Endothelial cell of umbilical vein (primary cell): Measurements from ENCODE around the gene SLC38A4. TPM values are rescaled to one million over a fixed set of nuclear protein-coding genes. Genes with fewer than 3 reads are reported as not detected.

ENCODE experiments used
- BruUV-seq: library from RNA; stranded (reverse); fragments of 400-500 nt; replicated peaks from 2 replicates; lab custom pipeline; 2021; lab: Mats Ljungman, UMichigan
- CTCF ChIA-PET: fragments of 300-600, 350-600 bp; sonication (Branson Sonifier 250); formaldehyde crosslinking; loops from one replicate; lab custom pipeline; 2021; ENCODE audit warnings: antibody characterized with exemption, inconsistent platforms; lab: Charles Lee
- POLR2A ChIA-PET: fragments of 300-600, 350-600 bp; sonication (Branson Sonifier 250); formaldehyde crosslinking; loops from one replicate; lab custom pipeline; 2021; ENCODE audit warnings: antibody characterized with exemption, inconsistent platforms; lab: Charles Lee
- DNase-seq: peaks from one replicate; pipeline ENCODE4 v3.0.0-alpha.2; 2011; ENCODE audit warnings: low read depth, low spot score
- FAIRE-seq: peaks from 2 replicates; lab custom pipeline; 2011; peaks lifted over from hg19 to GRCh38; lab: Jason Lieb, UNC
- H2AFZ ChIP-seq: 2 replicates; pipeline ENCODE4 v1.6.0; 2012; ENCODE audit warnings: low read depth, low read length, control low read depth, inconsistent platforms
- H3K27ac ChIP-seq: 2 replicates; pipeline ENCODE4 v1.5.1; 2011; ENCODE audit warnings: low read depth, mild to moderate bottlenecking, control low read depth, low read length, moderate library complexity; ENCODE audit not compliant: insufficient read depth
- H3K27me3 ChIP-seq, 2 experiments: 2 replicates each; pipeline versions ENCODE4 v1.6.0 to v1.6.1; 2011; ENCODE audit warnings: low read length in 2 of 2, mixed read lengths in 1 of 2; ENCODE audit not compliant: control insufficient read depth in 2 of 2, insufficient read depth in 2 of 2
- H3K36me3 ChIP-seq, 2 experiments: 2 replicates in 1 of 2; 3 replicates in 1 of 2; pipeline ENCODE4 v1.5.1; 2011; ENCODE audit warnings: low read length in 2 of 2, mild to moderate bottlenecking in 1 of 2, moderate library complexity in 1 of 2; ENCODE audit not compliant: control insufficient read depth in 2 of 2, insufficient read depth in 2 of 2; ENCODE audit errors: extremely low read depth in 1 of 2
- H3K4me1 ChIP-seq: 3 replicates; pipeline ENCODE4 v1.5.1; 2011; ENCODE audit warnings: mild to moderate bottlenecking, low read length; ENCODE audit not compliant: control insufficient read depth, insufficient read depth; ENCODE audit errors: extremely low read depth
- H3K4me2 ChIP-seq: 2 replicates; pipeline ENCODE4 v1.6.1; 2011; ENCODE audit warnings: low read length, control low read depth, mixed read lengths; ENCODE audit not compliant: insufficient read depth
- H3K4me3 ChIP-seq, 3 experiments: fragments of 200-600 bp in 1 of 3; sonication (generic), shearing (Covaris generic) in 1 of 3; replicated peaks in 1 of 3; 2 replicates each; pipeline ENCODE4 v1.5.1; 2011 to 2016; ENCODE audit warnings: control low read depth in 3 of 3, low read length in 3 of 3, mild to moderate bottlenecking in 2 of 3, inconsistent platforms in 1 of 3, low read depth in 1 of 3, moderate library complexity in 1 of 3; ENCODE audit not compliant: insufficient read depth in 1 of 3
- H3K79me2 ChIP-seq: 2 replicates; pipeline ENCODE4 v1.6.0; 2012; ENCODE audit warnings: low read length, inconsistent platforms; ENCODE audit not compliant: control insufficient read depth, insufficient read depth
- H3K9ac ChIP-seq: replicated peaks from 2 replicates; pipeline ENCODE3; 2011; ENCODE audit warnings: low read length, control low read depth; ENCODE audit not compliant: insufficient read depth; ENCODE audit errors: extremely low read depth
- H3K9me1 ChIP-seq: replicated peaks from 3 replicates; pipeline ENCODE4 v1.6.0; 2011; ENCODE audit warnings: mild to moderate bottlenecking, low read length; ENCODE audit not compliant: control insufficient read depth, insufficient read depth; ENCODE audit errors: extremely low read depth
- H3K9me3 ChIP-seq: replicated peaks from 2 replicates; pipeline ENCODE4 v1.5.1; 2012; ENCODE audit warnings: low read length, inconsistent platforms; ENCODE audit not compliant: control insufficient read depth, insufficient read depth
- H4K20me1 ChIP-seq: replicated peaks from 2 replicates; pipeline ENCODE3; 2011; ENCODE audit warnings: mild to moderate bottlenecking, low read length; ENCODE audit not compliant: control insufficient read depth, insufficient read depth; ENCODE audit errors: extremely low read depth
- EZH2 ChIP-seq: IDR thresholded peaks from 2 replicates; pipeline ENCODE4 v1.6.1; 2012; ENCODE audit warnings: borderline replicate concordance, low read depth, mild to moderate bottlenecking, moderate library complexity, low read length, inconsistent platforms; ENCODE audit not compliant: severe bottlenecking
- FOS ChIP-seq: IDR thresholded peaks from 2 replicates; pipeline ENCODE4 v1.6.1; 2011; ENCODE audit warnings: mild to moderate bottlenecking, low read length, moderate library complexity, borderline replicate concordance; ENCODE audit not compliant: insufficient read depth
- GATA2 ChIP-seq: IDR thresholded peaks from 2 replicates; pipeline ENCODE4 v1.7.0; 2011; ENCODE audit warnings: low read depth, mild to moderate bottlenecking, moderate library complexity, mixed read lengths, low read length; ENCODE audit not compliant: insufficient read length, insufficient read depth
- JUN ChIP-seq: IDR thresholded peaks from 2 replicates; pipeline ENCODE4 v1.6.1; 2011; ENCODE audit warnings: borderline replicate concordance, low read depth; ENCODE audit not compliant: insufficient read length, insufficient read depth
- MYC ChIP-seq: IDR thresholded peaks from one replicate; pipeline ENCODE4 v1.6.1; 2011; ENCODE audit warnings: mild to moderate bottlenecking, low read depth, low read length
- POLR2A ChIP-seq: IDR thresholded peaks from 2 replicates; pipeline ENCODE4 v1.6.1; 2012; ENCODE audit warnings: low read depth, mild to moderate bottlenecking, control low read depth, low read length
- POLR2AphosphoS5 ChIP-seq: IDR thresholded peaks from 2 replicates; pipeline ENCODE4 v1.6.1; 2012; ENCODE audit warnings: low read depth, mild to moderate bottlenecking, control low read depth, low read length, moderate library complexity; ENCODE audit not compliant: insufficient read depth
- dilution Hi-C: fragments of 300-500 bp; cut with MboI; formaldehyde crosslinking; loops from one replicate; pipeline ENCODE4 v1.15.0; 2019; ENCODE audit warnings: low sequenced_read_pairs; ENCODE audit not compliant: extremely low pct_ligation_motif_present
- intact Hi-C: fragments of 100-400 bp; cut with micrococcal nuclease; formaldehyde crosslinking; loops from one replicate; pipeline ENCODE4 v1.10.0; 2022
- polyA plus RNA-seq, 4 experiments: library from polyadenylated mRNA; depleted of rRNA in 3 of 4; stranded (reverse) in 3 of 4; unstranded in 1 of 4; fragments of >200 nt; gene quantifications; 2 replicates each; pipeline versions ENCODE4 v1.2.1 to v1.2.3, GENCODE V29; 2011 to 2012; ENCODE audit warnings: missing spikeins in 1 of 4
- total RNA-seq: library from RNA; stranded (reverse); gene quantifications from 2 replicates; pipeline ENCODE4 v1.2.3, GENCODE V29; 2021
- TF ChIP-seq, protein P1 (sequence below): IDR thresholded peaks from 2 replicates; pipeline ENCODE4 v1.6.1; 2011; ENCODE audit not compliant: insufficient read depth, insufficient read length
- TF ChIP-seq, protein P2 (sequence below), 2 donors: IDR thresholded peaks; 1 replicate in 1 of 2; 2 replicates in 1 of 2; pipeline ENCODE4 v1.5.1; 2011; ENCODE audit warnings: low read length in 2 of 2, mild to moderate bottlenecking in 2 of 2, moderate library complexity in 2 of 2, control low read depth in 1 of 2, inconsistent platforms in 1 of 2, low read depth in 1 of 2; ENCODE audit not compliant: insufficient read depth in 1 of 2; ENCODE audit errors: extremely low read depth in 1 of 2

Gene SLC38A4
- total and polyA plus RNA-seq, 2 donors (not counting 3 experiments of a cell fraction or from before 2014, with no cell fraction given), result 0.36 to 0.66 TPM

DNA sequence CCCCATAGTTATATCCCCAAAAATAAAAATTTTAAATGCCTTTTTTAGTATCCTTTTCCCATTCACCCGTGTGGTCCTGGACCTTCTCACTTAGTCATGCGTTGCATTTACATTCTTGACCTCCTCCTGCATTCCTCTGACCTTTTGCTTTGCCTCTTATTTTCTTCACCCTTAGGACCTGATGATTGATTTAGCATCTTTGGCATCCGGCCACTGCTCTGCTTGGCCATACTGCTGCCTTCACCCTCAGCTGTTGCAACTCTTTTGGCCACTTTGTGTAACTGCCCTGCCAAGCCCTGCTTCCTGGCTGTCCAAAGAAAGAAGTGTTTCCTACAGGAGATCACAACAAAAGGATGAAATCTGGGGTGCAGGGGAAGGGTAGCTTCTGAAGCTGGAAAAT, 48.8 kb upstream of the SLC38A4 start:
- Histone ChIP-seq H3K9me3 (no peaks in the 10 kb centered on the region), H3K4me2 (no peak overlapping the region), H3K79me2 (no peaks in the 10 kb centered on the region), H3K4me1 (no peaks in the 10 kb centered on the region), H3K9ac (no peak overlapping the region), H3K9me1 (no peaks in the 10 kb centered on the region), H3K27ac (no peak overlapping the region), H3K4me3 (no peak overlapping the region), H3K36me3 (no peaks in the 10 kb centered on the region), H4K20me1 (no peaks in the 10 kb centered on the region), H2AFZ (no peak overlapping the region), H3K27me3 (peaks cover 0 to 6% of the 10 kb centered on the region in 2 experiments)
- dilution Hi-C loops (no loop called here), intact Hi-C loops (no loop called here)
- ChIA-PET POLR2A (no interaction called here), CTCF (interaction anchor here (0.9 kb wide), 1 partner anchor 12 kb away, joined by 3 read pairs; no protein-coding TSS in a partner anchor)
- peak; percentile 31 for DNase-seq
- FAIRE-seq, result no peak
- TF ChIP-seq JUN, result no peak
- TF ChIP-seq GATA2, result no peak
- no peak for TF ChIP-seq EZH2
- no peak for TF ChIP-seq POLR2AphosphoS5
- TF ChIP-seq, protein P1, sequence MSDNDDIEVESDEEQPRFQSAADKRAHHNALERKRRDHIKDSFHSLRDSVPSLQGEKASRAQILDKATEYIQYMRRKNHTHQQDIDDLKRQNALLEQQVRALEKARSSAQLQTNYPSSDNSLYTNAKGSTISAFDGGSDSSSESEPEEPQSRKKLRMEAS, result no peak
- TF ChIP-seq FOS, result no peak
- no peak for TF ChIP-seq MYC
- no TSS peak for BruUV-seq

DNA sequence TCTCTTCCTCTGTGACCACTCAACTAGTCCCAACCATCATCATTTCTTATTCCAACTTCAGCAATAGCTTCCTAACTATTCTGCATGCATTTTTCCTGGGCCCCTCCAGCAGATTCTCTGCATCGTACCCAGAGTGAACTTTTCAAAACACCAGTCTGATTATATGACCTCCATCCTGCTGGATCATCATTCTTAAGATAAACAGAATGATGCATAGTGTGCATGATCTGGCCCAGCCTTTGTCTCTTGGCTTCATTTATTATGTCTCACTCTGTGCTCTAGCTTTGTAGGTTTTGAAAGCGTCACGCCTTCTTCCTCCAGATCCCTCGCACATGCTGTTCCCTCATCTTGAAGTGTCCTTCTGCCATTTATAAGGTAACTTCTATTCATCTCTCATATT, 46.3 kb upstream of the SLC38A4 start:
- DNase-seq, result no peak
- POLR2A ChIA-PET, result no interaction called here
- H3K4me2 ChIP-seq, result no peak overlapping the region
- intact Hi-C loops, result no loop called here
- no peaks in the 10 kb centered on the region for H3K79me2 ChIP-seq
- no peak for FAIRE-seq
- H3K9me1 ChIP-seq, result no peaks in the 10 kb centered on the region
- no peak for TF ChIP-seq GATA2
- TF ChIP-seq POLR2A, result no peak
- TF ChIP-seq MYC, result no peak
- no peak for TF ChIP-seq JUN
- TF ChIP-seq EZH2, result no peak
- TF ChIP-seq POLR2AphosphoS5, result no peak
- TF ChIP-seq, protein P1, result no peak
- no peak for TF ChIP-seq FOS
- TF ChIP-seq, protein P2, sequence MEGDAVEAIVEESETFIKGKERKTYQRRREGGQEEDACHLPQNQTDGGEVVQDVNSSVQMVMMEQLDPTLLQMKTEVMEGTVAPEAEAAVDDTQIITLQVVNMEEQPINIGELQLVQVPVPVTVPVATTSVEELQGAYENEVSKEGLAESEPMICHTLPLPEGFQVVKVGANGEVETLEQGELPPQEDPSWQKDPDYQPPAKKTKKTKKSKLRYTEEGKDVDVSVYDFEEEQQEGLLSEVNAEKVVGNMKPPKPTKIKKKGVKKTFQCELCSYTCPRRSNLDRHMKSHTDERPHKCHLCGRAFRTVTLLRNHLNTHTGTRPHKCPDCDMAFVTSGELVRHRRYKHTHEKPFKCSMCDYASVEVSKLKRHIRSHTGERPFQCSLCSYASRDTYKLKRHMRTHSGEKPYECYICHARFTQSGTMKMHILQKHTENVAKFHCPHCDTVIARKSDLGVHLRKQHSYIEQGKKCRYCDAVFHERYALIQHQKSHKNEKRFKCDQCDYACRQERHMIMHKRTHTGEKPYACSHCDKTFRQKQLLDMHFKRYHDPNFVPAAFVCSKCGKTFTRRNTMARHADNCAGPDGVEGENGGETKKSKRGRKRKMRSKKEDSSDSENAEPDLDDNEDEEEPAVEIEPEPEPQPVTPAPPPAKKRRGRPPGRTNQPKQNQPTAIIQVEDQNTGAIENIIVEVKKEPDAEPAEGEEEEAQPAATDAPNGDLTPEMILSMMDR (IDR thresholded peaks at IDR 0.05; ENCODE audit: extremely low read depth in 1 of 2, insufficient read depth in 1 of 2, low read depth in 1 of 2, low read length in 2 of 2), result no peak
- H3K9ac ChIP-seq, result no peak overlapping the region
- no TSS peak for BruUV-seq
- H3K9me3 ChIP-seq, result no peaks in the 10 kb centered on the region
- dilution Hi-C loops, result no loop called here
- H3K27me3 ChIP-seq, result peaks cover 2 to 9% of the 10 kb centered on the region in 2 experiments
- CTCF ChIA-PET, result no interaction called here
- H3K4me1 ChIP-seq, result no peaks in the 10 kb centered on the region
- no peak overlapping the region for H3K4me3 ChIP-seq
- H3K36me3 ChIP-seq, result no peaks in the 10 kb centered on the region
- no peaks in the 10 kb centered on the region for H4K20me1 ChIP-seq
- H2AFZ ChIP-seq, result no peak overlapping the region
- H3K27ac ChIP-seq, result no peak overlapping the region
